Neural progenitor cell (in vitro differentiated cells): Measurements from ENCODE around the gene CES1. TPM values are rescaled to one million over a fixed set of nuclear protein-coding genes. Genes with fewer than 3 reads are reported as not detected.

ENCODE experiments used
- DNase-seq: peaks from one replicate; pipeline ENCODE4 v3.0.0-alpha.2; 2016; ENCODE audit warnings: low spot score
- H2AFZ ChIP-seq: fragments of 200-600 bp; sonication (generic); replicated peaks from 2 replicates; pipeline ENCODE4 v1.6.1; 2016; ENCODE audit warnings: antibody characterized with exemption
- H3F3A ChIP-seq: fragments of 200-600 bp; sonication (generic); 2 replicates; pipeline ENCODE4 v1.6.1; 2016; ENCODE audit warnings: antibody characterized with exemption, low read depth
- H3K27ac ChIP-seq: fragments of 200-600 bp; sonication (generic); 2 replicates; pipeline ENCODE4 v1.5.1; 2016; ENCODE audit warnings: mild to moderate bottlenecking
- H3K27me3 ChIP-seq: fragments of 200-600 bp; sonication (generic); 2 replicates; pipeline ENCODE4 v1.6.1; 2016; ENCODE audit warnings: mild to moderate bottlenecking, moderate library complexity
- H3K36me3 ChIP-seq: fragments of 200-600 bp; sonication (generic); 2 replicates; pipeline ENCODE4 v1.5.1; 2016
- H3K4me1 ChIP-seq: fragments of 200-600 bp; sonication (generic); 2 replicates; pipeline ENCODE4 v1.6.1; 2016; ENCODE audit warnings: mixed run types
- H3K4me2 ChIP-seq: fragments of 200-600 bp; sonication (generic); 2 replicates; pipeline ENCODE4 v1.6.1; 2016
- H3K4me3 ChIP-seq: fragments of 200-600 bp; sonication (generic); 2 replicates; pipeline ENCODE4 v1.5.1; 2016
- H3K79me2 ChIP-seq: fragments of 200-600 bp; sonication (generic); 2 replicates; pipeline ENCODE4 v1.6.1; 2016; ENCODE audit warnings: low read depth
- H3K9ac ChIP-seq: fragments of 200-600 bp; sonication (generic); 2 replicates; pipeline ENCODE4 v1.6.1; 2016
- H3K9me3 ChIP-seq: fragments of 200-600 bp; sonication (generic); 2 replicates; pipeline ENCODE4 v1.5.1; 2016; ENCODE audit warnings: low read depth
- H4K20me1 ChIP-seq: fragments of 200-600 bp; sonication (generic); 2 replicates; pipeline ENCODE4 v1.6.1; 2016; ENCODE audit warnings: low read depth
- H3K27ac Mint-ChIP-seq: 3 replicates; pipeline ENCODE4 v1.8.0; 2021; ENCODE audit warnings: mixed read lengths
- H3K27me3 Mint-ChIP-seq: 2 replicates; pipeline ENCODE4 v1.8.0; 2022; ENCODE audit warnings: low read depth, mild to moderate bottlenecking, inconsistent platforms, moderate library complexity, mixed read lengths; ENCODE audit not compliant: insufficient read depth
- H3K36me3 Mint-ChIP-seq: 3 replicates; pipeline ENCODE4 v1.8.0; 2021; ENCODE audit warnings: mixed read lengths
- H3K4me1 Mint-ChIP-seq: 3 replicates; pipeline ENCODE4 v1.8.0; 2021; ENCODE audit warnings: mixed read lengths
- H3K4me3 Mint-ChIP-seq: 3 replicates; pipeline ENCODE4 v1.8.0; 2021; ENCODE audit warnings: mild to moderate bottlenecking, moderate library complexity, mixed read lengths
- H3K9me3 Mint-ChIP-seq: 3 replicates; pipeline ENCODE4 v1.8.0; 2020; ENCODE audit warnings: mixed read lengths
- CTCF ChIP-seq: fragments of 200-600 bp; sonication (generic); IDR thresholded peaks from 2 replicates; pipeline ENCODE4 v1.5.1; 2017; ENCODE audit warnings: antibody characterized with exemption, mild to moderate bottlenecking
- EZH2 ChIP-seq: fragments of 200-600 bp; sonication (generic); IDR thresholded peaks from 2 replicates; pipeline ENCODE4 v1.6.1; 2017; ENCODE audit warnings: antibody characterized with exemption, mild to moderate bottlenecking, moderate library complexity
- EZH2phosphoT487 ChIP-seq: fragments of 200-600 bp; sonication (generic); IDR thresholded peaks from 2 replicates; pipeline ENCODE4 v1.6.1; 2017; ENCODE audit warnings: antibody characterized with exemption
- total RNA-seq: library from RNA; depleted of rRNA; stranded (reverse); fragments of >200 nt; gene quantifications from 2 replicates; pipeline ENCODE4 v1.2.3, GENCODE V29; 2015; ENCODE audit warnings: low replicate concordance

Gene CES1
- total RNA-seq, 1 donor from 2014 or later = not detected

GRCh38 chr16:55846598-55847346 lies 13.9 kb upstream of the CES1 start:
- H3K4me3 Mint-ChIP-seq = no peak overlapping the region
- H3K27ac ChIP-seq = no peak overlapping the region
- no peaks in the 10 kb centered on the region for H3K9me3 ChIP-seq
- DNase-seq = no peak
- no peaks in the 10 kb centered on the region for H3K4me1 ChIP-seq
- H3F3A ChIP-seq = no peaks in the 10 kb centered on the region
- H3K4me1 Mint-ChIP-seq = no peaks in the 10 kb centered on the region
- no peaks in the 10 kb centered on the region for H3K9me3 Mint-ChIP-seq
- no peak overlapping the region for H3K9ac ChIP-seq
- no peak overlapping the region for H2AFZ ChIP-seq
- no peaks in the 10 kb centered on the region for H3K36me3 ChIP-seq
- H3K36me3 Mint-ChIP-seq = no peaks in the 10 kb centered on the region
- no peak overlapping the region for H3K4me3 ChIP-seq
- no peaks in the 10 kb centered on the region for H3K27me3 ChIP-seq
- TF ChIP-seq EZH2 = no peak
- no peak for TF ChIP-seq EZH2phosphoT487
- H3K4me2 ChIP-seq = no peak overlapping the region
- no peaks in the 10 kb centered on the region for H4K20me1 ChIP-seq
- H3K27ac Mint-ChIP-seq = no peak overlapping the region
- H3K79me2 ChIP-seq = no peaks in the 10 kb centered on the region
- H3K27me3 Mint-ChIP-seq = peaks cover 10% of the 10 kb centered on the region

DNA sequence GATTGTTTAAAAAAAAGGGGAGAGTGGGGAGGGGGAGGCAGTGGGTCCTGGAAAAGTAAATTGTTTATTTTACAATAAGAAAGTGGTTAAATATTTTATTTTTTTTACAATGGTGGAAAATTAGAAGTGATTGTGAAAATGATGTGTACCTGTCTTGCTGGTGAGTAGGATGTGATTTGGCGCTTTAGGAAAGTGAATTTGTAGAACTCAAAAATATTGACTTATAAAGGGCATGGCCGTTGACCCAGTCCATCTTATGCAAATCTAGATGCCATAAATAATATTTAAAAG lies 10.2 kb upstream of the CES1 start:
- H3K9me3 Mint-ChIP-seq = no peaks in the 10 kb centered on the region
- H4K20me1 ChIP-seq = no peaks in the 10 kb centered on the region
- H3K9ac ChIP-seq = no peak overlapping the region
- no peak overlapping the region for H3K4me2 ChIP-seq
- TF ChIP-seq EZH2phosphoT487 (no peak), CTCF (no peak), EZH2 (no peak)
- H3K36me3 ChIP-seq = no peaks in the 10 kb centered on the region
- no peak overlapping the region for H3K27ac ChIP-seq
- no peak overlapping the region for H3K4me3 Mint-ChIP-seq
- no peaks in the 10 kb centered on the region for H3K9me3 ChIP-seq
- H3K36me3 Mint-ChIP-seq = no peaks in the 10 kb centered on the region
- no peak for DNase-seq
- H3K27me3 Mint-ChIP-seq = peaks cover 7% of the 10 kb centered on the region
- H3K27ac Mint-ChIP-seq = no peak overlapping the region
- no peaks in the 10 kb centered on the region for H3F3A ChIP-seq
- no peak overlapping the region for H2AFZ ChIP-seq
- no peak overlapping the region for H3K4me3 ChIP-seq
- H3K4me1 Mint-ChIP-seq = no peaks in the 10 kb centered on the region
- no peaks in the 10 kb centered on the region for H3K4me1 ChIP-seq
- no peaks in the 10 kb centered on the region for H3K27me3 ChIP-seq
- no peaks in the 10 kb centered on the region for H3K79me2 ChIP-seq

- Histone ChIP-seq H2AFZ (no peak overlapping the region), H3K9me3 (no peaks in the 10 kb centered on the region), H3K9ac (no peak overlapping the region), H3K27me3 (no peaks in the 10 kb centered on the region), H3K36me3 (no peaks in the 10 kb centered on the region), H3K27ac (no peak overlapping the region), H3K4me1 (no peaks in the 10 kb centered on the region), H3K4me2 (no peak overlapping the region), H4K20me1 (no peaks in the 10 kb centered on the region), H3F3A (no peaks in the 10 kb centered on the region), H3K79me2 (no peaks in the 10 kb centered on the region), H3K4me3 (no peak overlapping the region)
- no peaks in the 10 kb centered on the region for H3K9me3 Mint-ChIP-seq
- peak; percentile 74 for DNase-seq
- H3K27ac Mint-ChIP-seq = no peak overlapping the region
- H3K36me3 Mint-ChIP-seq = no peaks in the 10 kb centered on the region
- TF ChIP-seq CTCF (peak; percentile 80), EZH2 (no peak)
- H3K4me1 Mint-ChIP-seq = no peaks in the 10 kb centered on the region
- H3K27me3 Mint-ChIP-seq = peaks cover 7% of the 10 kb centered on the region
- H3K4me3 Mint-ChIP-seq = no peak overlapping the region
Observed at GRCh38 chr16:55842369-55843104, 9.6 kb upstream of the CES1 start.

- no peak for TF ChIP-seq EZH2
- TF ChIP-seq CTCF = no peak
- TF ChIP-seq EZH2phosphoT487 = no peak
- Mint-ChIP-seq H3K27ac (no peak overlapping the region), H3K27me3 (peaks cover 4% of the 10 kb centered on the region)
Observed at GRCh38 chr16:55839115-55839514, 6.2 kb upstream of the CES1 start.

More at GRCh38 chr16:55839115-55839514, 6.2 kb upstream of the CES1 start:
- no peak overlapping the region for H3K4me2 ChIP-seq
- no peaks in the 10 kb centered on the region for H3K4me1 ChIP-seq
- no peaks in the 10 kb centered on the region for H4K20me1 ChIP-seq
- Mint-ChIP-seq H3K9me3 (no peaks in the 10 kb centered on the region), H3K4me3 (no peak overlapping the region), H3K4me1 (peaks cover 3% of the 10 kb centered on the region), H3K36me3 (no peaks in the 10 kb centered on the region)
- H3K79me2 ChIP-seq = no peaks in the 10 kb centered on the region
- H3K4me3 ChIP-seq = no peak overlapping the region
- no peaks in the 10 kb centered on the region for H3F3A ChIP-seq
- no peak overlapping the region for H3K27ac ChIP-seq
- DNase-seq = no peak
- H2AFZ ChIP-seq = no peak overlapping the region
- H3K27me3 ChIP-seq = no peaks in the 10 kb centered on the region
- no peaks in the 10 kb centered on the region for H3K9me3 ChIP-seq
- H3K36me3 ChIP-seq = no peaks in the 10 kb centered on the region
- H3K9ac ChIP-seq = no peak overlapping the region
